Mononuclear cell (primary cell): ENCODE data around the gene CXCR6. TPM values are rescaled to one million over a fixed set of nuclear protein-coding genes. Genes with fewer than 3 reads are reported as not detected.

Experiments used
- H3K27me3 ChIP-seq: 2 replicates; pipeline ENCODE4 v1.6.0; 2011; ENCODE audit warnings: low read length, control low read depth; ENCODE audit not compliant: insufficient read depth
- H3K4me1 ChIP-seq: 2 replicates; pipeline ENCODE4 v1.5.1; 2011; ENCODE audit warnings: mild to moderate bottlenecking, low read length, control low read depth; ENCODE audit not compliant: insufficient read depth
- H3K4me3 ChIP-seq: 2 replicates; pipeline ENCODE4 v1.5.1; 2011; ENCODE audit warnings: mild to moderate bottlenecking, low read length, moderate library complexity
- H3K9me3 ChIP-seq: 2 replicates; pipeline ENCODE4 v1.5.1; 2011; ENCODE audit warnings: low read depth, mild to moderate bottlenecking, control low read depth, low read length
- total RNA-seq: library from RNA; depleted of rRNA; stranded (reverse); fragments of >200 nt; gene quantifications from one replicate; pipeline ENCODE4 v1.2.3, GENCODE V29; 2012

CXCR6 gene
- total RNA-seq, 1 donor, result 5.2 TPM

- H3K4me3 ChIP-seq, result no peak overlapping the region
- H3K27me3 ChIP-seq, result no peaks in the 10 kb centered on the region
- no peaks in the 10 kb centered on the region for H3K9me3 ChIP-seq
- peaks cover 26% of the 10 kb centered on the region for H3K4me1 ChIP-seq
These were observed 28.8 kb upstream of the CXCR6 start for GRCh38 chr3:45914362-45915058.

- Histone ChIP-seq H3K9me3 (no peaks in the 10 kb centered on the region), H3K27me3 (no peaks in the 10 kb centered on the region), H3K4me3 (no peak overlapping the region), H3K4me1 (peaks cover 26% of the 10 kb centered on the region)
These were observed 28.2 kb upstream of the CXCR6 start for GRCh38 chr3:45915059-45915439.

- Histone ChIP-seq H3K9me3 (no peaks in the 10 kb centered on the region), H3K27me3 (no peaks in the 10 kb centered on the region), H3K4me1 (peaks cover 26% of the 10 kb centered on the region), H3K4me3 (no peak overlapping the region)
These were observed 27.6 kb upstream of the CXCR6 start for GRCh38 chr3:45915518-45916231.

- H3K4me1 ChIP-seq, result peaks cover 26% of the 10 kb centered on the region
These were observed 25.9 kb upstream of the CXCR6 start for GRCh38 chr3:45917146-45917898.

GRCh38 chr3:45921158-45922038 is 21.9 kb upstream of the CXCR6 start:
- no peak overlapping the region for H3K4me3 ChIP-seq
- no peaks in the 10 kb centered on the region for H3K9me3 ChIP-seq
- peaks cover 5% of the 10 kb centered on the region for H3K4me1 ChIP-seq
- H3K27me3 ChIP-seq, result no peaks in the 10 kb centered on the region

More at GRCh38 chr3:45917146-45917898, 25.9 kb upstream of the CXCR6 start:
- no peaks in the 10 kb centered on the region for H3K27me3 ChIP-seq
- no peak overlapping the region for H3K4me3 ChIP-seq
- no peaks in the 10 kb centered on the region for H3K9me3 ChIP-seq

GRCh38 chr3:45922039-45922326 is 21.3 kb upstream of the CXCR6 start:
- H3K4me1 ChIP-seq, result no peaks in the 10 kb centered on the region
- no peaks in the 10 kb centered on the region for H3K27me3 ChIP-seq
- H3K9me3 ChIP-seq, result no peaks in the 10 kb centered on the region
- no peak overlapping the region for H3K4me3 ChIP-seq

- Histone ChIP-seq H3K9me3 (no peaks in the 10 kb centered on the region), H3K4me3 (no peak overlapping the region), H3K4me1 (no peaks in the 10 kb centered on the region)
These were observed 20.2 kb upstream of the CXCR6 start for GRCh38 chr3:45922950-45923590.

GRCh38 chr3:45923755-45924154 is 19.5 kb upstream of the CXCR6 start:
- no peaks in the 10 kb centered on the region for H3K9me3 ChIP-seq
- H3K4me1 ChIP-seq, result no peaks in the 10 kb centered on the region
- no peaks in the 10 kb centered on the region for H3K27me3 ChIP-seq
- H3K4me3 ChIP-seq, result no peak overlapping the region

More at GRCh38 chr3:45922950-45923590, 20.2 kb upstream of the CXCR6 start:
- no peaks in the 10 kb centered on the region for H3K27me3 ChIP-seq

GRCh38 chr3:45927881-45928280 is 15.4 kb upstream of the CXCR6 start:
- Histone ChIP-seq H3K4me3 (no peak overlapping the region), H3K27me3 (no peaks in the 10 kb centered on the region), H3K9me3 (no peaks in the 10 kb centered on the region), H3K4me1 (peaks cover 10% of the 10 kb centered on the region)

- H3K4me3 ChIP-seq, result no peak overlapping the region
These were observed 14.1 kb upstream of the CXCR6 start for GRCh38 chr3:45929042-45929679.

GRCh38 chr3:45931496-45931895 is 11.8 kb upstream of the CXCR6 start:
- Histone ChIP-seq H3K27me3 (no peaks in the 10 kb centered on the region), H3K9me3 (no peaks in the 10 kb centered on the region), H3K4me3 (no peak overlapping the region), H3K4me1 (peaks cover 10% of the 10 kb centered on the region)

More at GRCh38 chr3:45929042-45929679, 14.1 kb upstream of the CXCR6 start:
- no peaks in the 10 kb centered on the region for H3K9me3 ChIP-seq
- no peaks in the 10 kb centered on the region for H3K27me3 ChIP-seq
- H3K4me1 ChIP-seq, result peaks cover 10% of the 10 kb centered on the region

GRCh38 chr3:45932112-45932511 is 11.2 kb upstream of the CXCR6 start:
- no peaks in the 10 kb centered on the region for H3K27me3 ChIP-seq
- H3K4me1 ChIP-seq, result peaks cover 10% of the 10 kb centered on the region
- H3K9me3 ChIP-seq, result no peaks in the 10 kb centered on the region
- H3K4me3 ChIP-seq, result no peak overlapping the region

- H3K4me1 ChIP-seq, result peaks cover 10% of the 10 kb centered on the region
- no peaks in the 10 kb centered on the region for H3K9me3 ChIP-seq
- H3K27me3 ChIP-seq, result no peaks in the 10 kb centered on the region
- H3K4me3 ChIP-seq, result no peak overlapping the region
These were observed 9.7 kb upstream of the CXCR6 start for GRCh38 chr3:45933591-45933990.

- Histone ChIP-seq H3K9me3 (no peaks in the 10 kb centered on the region), H3K4me3 (no peak overlapping the region), H3K27me3 (no peaks in the 10 kb centered on the region), H3K4me1 (peaks cover 14% of the 10 kb centered on the region)
These were observed 7.0 kb upstream of the CXCR6 start for GRCh38 chr3:45936261-45936660.
